GM18951 (cell line): Measurements from ENCODE around the gene ADAMTS6.

Experiments
- POLR2A ChIP-seq: IDR thresholded peaks from 4 replicates; pipeline ENCODE4 v1.6.1; 2011; ENCODE audit warnings: mild to moderate bottlenecking; ENCODE audit not compliant: insufficient read length, insufficient read depth; ENCODE audit errors: extremely low read depth
- in situ Hi-C: fragments of 300-500 bp; cut with MboI; formaldehyde crosslinking; loops from one replicate; pipeline ENCODE4 v1.12.0; 2022; ENCODE audit warnings: low sequenced_read_pairs, mixed read lengths, inconsistent platforms; ENCODE audit not compliant: unreplicated experiment

ADAMTS6 gene

DNA sequence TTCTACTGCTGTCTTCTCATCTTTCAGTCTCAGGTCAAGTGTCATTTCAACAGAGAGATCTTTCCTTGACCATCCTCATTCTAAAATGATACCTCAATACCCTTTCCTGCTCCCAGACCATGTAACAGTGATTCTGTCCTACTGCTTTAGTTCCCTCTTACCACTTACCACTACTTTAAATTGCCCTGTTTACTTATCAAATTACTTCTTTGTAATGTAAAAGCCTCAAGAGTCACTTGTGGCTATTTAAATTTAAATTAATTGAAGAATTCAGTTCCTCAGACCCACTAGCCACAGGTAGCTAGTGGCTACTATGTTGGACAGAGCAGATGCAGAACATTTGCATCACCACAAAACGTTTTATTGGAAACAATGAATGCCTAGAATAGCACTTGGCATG is 217.3 kb downstream of the ADAMTS6 start:
- in situ Hi-C loops = no loop called here
- TF ChIP-seq POLR2A = no peak

- no peak for TF ChIP-seq POLR2A
- in situ Hi-C loops = no loop called here
Observed at GRCh38 chr5:65263321-65263720, 218.4 kb downstream of the ADAMTS6 start.

- TF ChIP-seq POLR2A = no peak
- in situ Hi-C loops = no loop called here
Observed at GRCh38 chr5:65262649-65263059, 219.1 kb downstream of the ADAMTS6 start.

GRCh38 chr5:65262096-65262495 is 219.6 kb downstream of the ADAMTS6 start:
- no peak for TF ChIP-seq POLR2A
- in situ Hi-C loops = no loop called here

DNA sequence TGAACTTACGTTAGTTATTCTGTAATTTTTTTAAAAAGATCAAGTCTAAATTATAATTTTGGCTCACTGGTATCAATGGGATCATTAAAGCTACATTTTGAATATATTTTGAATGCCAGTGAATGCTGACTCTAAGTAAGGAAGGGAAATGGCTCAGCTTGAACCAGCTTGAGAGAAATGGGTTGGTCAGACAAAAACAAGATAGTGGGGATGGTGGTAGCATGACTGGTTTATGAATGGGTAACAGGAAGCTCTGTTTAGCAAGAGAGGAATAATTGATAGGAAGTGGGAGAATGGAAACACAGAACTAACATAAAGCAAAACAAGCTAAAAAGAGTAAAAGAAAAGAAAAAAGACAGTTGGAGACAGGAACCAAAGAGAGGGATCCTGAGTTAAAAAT is 220.2 kb downstream of the ADAMTS6 start:
- no peak for TF ChIP-seq POLR2A
- in situ Hi-C loops = no loop called here

DNA sequence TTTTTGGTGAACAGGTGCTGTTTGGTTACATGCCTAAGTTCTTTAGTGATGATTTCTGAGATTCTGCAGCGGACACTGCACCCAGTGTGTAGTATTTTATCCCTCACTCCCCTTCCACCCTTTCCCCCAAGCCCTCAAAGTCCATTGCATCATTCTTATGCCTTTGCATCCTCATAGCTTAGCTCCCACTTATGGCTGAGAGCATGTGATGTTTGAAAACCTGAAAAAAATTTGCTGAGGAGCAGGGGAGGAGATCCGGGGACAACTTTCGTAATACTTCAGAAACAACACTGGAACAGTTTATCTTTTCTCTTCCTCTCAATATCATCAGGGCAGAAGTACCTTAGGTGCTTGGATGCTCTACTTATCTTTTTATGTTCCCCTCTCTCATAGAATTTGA is 226.4 kb downstream of the ADAMTS6 start:
- in situ Hi-C loops = no loop called here

GRCh38 chr5:65252977-65253376 is 228.7 kb downstream of the ADAMTS6 start:
- in situ Hi-C loops = no loop called here
- no peak for TF ChIP-seq POLR2A

More for the DNA sequence above, 226.4 kb downstream of the ADAMTS6 start:
- TF ChIP-seq POLR2A = no peak

GRCh38 chr5:65248896-65249295 is 232.8 kb downstream of the ADAMTS6 start:
- in situ Hi-C loops = no loop called here
- no peak for TF ChIP-seq POLR2A

DNA sequence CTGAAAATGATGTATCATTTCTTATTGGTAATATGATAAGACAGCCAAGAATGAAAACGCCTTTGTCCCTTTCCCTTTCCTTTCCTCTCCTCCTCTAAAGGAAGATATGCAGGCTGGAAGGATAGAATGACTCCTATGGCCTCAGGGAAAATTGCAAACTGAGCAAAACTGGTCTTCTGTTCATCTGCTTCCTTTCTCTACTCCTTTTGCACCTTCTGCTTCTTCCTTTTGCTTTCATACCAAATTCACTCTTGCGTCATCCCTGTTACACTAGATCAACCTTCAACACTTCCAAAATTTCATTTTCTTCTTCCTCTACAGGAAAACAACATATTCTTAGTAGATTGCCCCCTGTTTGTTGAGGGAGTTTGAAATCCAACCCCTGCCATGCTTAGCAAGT is 234.1 kb downstream of the ADAMTS6 start:
- no peak for TF ChIP-seq POLR2A
- in situ Hi-C loops = no loop called here

DNA sequence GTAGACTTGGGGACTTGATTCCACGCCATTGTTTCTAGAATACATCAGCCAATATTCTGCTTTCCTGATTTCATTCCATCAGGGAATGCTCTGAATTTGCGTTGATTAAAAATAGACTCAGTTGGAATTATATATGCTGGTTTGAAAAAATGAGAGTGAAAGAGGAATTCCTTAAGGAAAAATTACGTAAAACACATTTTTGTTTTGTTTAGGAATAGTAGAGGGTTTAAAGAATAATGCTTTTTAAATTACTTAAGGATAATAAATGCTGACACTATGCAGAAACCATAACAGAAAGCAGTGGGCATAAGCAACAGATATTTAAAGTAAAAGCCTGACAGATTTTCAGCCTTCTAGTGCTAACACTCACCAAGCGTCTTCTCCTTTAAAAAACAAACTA is 235.0 kb downstream of the ADAMTS6 start:
- in situ Hi-C loops = no loop called here
- no peak for TF ChIP-seq POLR2A

GRCh38 chr5:65244031-65244430 is 237.7 kb downstream of the ADAMTS6 start:
- in situ Hi-C loops = no loop called here
- no peak for TF ChIP-seq POLR2A

GRCh38 chr5:65243161-65243560 is 238.6 kb downstream of the ADAMTS6 start:
- in situ Hi-C loops = no loop called here
- no peak for TF ChIP-seq POLR2A

- in situ Hi-C loops = no loop called here
- TF ChIP-seq POLR2A = no peak
Observed at GRCh38 chr5:65229841-65230240, 251.9 kb downstream of the ADAMTS6 start.

DNA sequence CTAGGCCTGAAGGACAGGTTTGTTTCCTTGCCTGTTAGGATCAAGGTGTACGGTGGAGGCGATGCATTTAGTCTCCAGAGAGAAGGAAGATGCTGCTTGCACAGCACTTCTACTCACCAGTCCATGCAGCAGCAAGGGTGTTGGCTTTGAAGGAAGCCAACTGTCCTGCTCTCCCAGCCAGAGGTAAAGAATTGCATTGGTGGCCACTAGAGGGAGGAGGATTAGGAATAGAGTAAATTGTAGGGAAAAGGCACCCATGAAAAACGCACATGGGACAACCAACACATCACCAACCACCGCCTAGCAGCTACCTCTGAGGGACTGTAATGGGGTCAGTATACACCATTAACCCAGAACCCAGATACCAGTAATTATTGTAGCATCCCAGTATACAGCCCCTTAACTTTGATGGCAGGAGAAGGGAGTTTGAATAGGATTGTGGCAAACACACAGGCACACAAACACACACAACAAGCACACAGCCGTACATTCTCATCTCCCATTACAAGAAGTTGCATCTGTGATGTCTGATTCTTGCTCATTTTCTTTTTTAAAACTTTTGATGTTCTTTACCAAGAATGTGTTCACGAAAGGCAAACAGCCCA is 267.7 kb downstream of the ADAMTS6 start:
- TF ChIP-seq POLR2A = no peak
- in situ Hi-C loops = no loop called here

DNA sequence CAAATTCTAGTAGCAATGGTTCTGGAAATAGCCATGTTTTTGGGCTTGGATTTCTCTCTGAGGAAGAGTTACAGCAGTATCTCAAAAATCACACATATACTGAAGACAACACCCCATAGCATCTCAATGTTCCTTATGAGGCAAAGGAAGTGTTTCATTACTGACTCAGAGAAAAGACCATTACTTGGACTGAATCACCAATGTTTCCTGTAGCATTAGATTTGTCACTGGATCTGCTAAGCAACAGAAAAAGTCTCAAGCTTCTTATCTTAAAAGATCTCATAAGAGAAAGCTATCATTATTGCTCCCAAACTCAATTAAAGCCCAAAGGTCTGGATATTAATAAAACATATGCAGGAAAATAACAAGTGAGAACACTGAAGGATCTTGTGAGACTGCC is 272.4 kb downstream of the ADAMTS6 start:
- in situ Hi-C loops = no loop called here

More for the DNA sequence above, 272.4 kb downstream of the ADAMTS6 start:
- TF ChIP-seq POLR2A = no peak
